ENCODE measurements around the gene OR5A1.
"Not testable (repeated sequence)": the region's sequence is repeated elsewhere in the genome, so short reads cannot be mapped to it uniquely, and the experiment has no call there.

Gene OR5A1

DNA sequence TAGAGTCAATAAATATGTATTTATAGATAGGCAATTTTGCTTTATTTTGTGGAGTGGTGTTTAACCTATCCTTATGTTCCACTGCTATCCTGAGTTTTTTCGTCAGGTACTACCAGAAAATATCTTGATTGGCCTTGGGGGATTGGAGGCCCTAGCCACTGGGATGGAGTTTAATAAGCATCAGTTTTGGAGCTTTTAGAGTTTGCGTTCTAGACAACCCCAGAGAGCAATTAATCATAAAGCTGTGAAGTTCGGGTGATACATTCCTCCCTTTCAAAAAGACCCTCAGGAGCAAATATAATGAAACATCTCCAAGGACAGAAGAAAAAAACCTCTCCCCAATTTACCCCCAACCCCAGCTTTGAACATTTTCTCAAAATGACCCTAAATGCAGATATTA lies at the start of gene OR5A1:
OR5A1 (plus strand) TSS at position 301 of the 400 bp plus-strand sequence. CDS start 6,700 bp downstream, outside the sequence.
- DNase-seq (ENCODE audit: low read depth in 3 of 3, low spot score in 1 of 3) = no peak

DNA sequence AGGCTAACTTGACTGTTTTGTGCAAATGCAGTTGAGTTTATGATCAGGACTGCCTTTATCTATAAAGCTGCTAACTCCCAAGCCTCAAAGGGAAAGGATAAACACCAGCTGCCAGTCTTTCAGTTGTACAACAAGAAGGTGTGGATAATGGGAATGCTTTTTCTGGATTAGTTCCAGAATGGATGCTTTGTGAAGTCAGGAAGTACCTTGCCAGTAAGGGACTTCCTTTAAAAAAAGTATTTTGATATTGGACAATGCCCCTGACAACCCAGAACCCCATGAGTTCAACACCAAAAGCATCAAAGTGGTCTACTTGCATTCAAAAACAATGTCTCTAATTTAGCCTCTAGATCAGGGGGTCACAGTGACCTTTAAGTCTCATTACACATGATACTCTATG lies 42.1 kb upstream of the OR5A1 start:
- no peak for DNase-seq (ENCODE audit: low read depth in 3 of 3, low spot score in 1 of 3)

DNA sequence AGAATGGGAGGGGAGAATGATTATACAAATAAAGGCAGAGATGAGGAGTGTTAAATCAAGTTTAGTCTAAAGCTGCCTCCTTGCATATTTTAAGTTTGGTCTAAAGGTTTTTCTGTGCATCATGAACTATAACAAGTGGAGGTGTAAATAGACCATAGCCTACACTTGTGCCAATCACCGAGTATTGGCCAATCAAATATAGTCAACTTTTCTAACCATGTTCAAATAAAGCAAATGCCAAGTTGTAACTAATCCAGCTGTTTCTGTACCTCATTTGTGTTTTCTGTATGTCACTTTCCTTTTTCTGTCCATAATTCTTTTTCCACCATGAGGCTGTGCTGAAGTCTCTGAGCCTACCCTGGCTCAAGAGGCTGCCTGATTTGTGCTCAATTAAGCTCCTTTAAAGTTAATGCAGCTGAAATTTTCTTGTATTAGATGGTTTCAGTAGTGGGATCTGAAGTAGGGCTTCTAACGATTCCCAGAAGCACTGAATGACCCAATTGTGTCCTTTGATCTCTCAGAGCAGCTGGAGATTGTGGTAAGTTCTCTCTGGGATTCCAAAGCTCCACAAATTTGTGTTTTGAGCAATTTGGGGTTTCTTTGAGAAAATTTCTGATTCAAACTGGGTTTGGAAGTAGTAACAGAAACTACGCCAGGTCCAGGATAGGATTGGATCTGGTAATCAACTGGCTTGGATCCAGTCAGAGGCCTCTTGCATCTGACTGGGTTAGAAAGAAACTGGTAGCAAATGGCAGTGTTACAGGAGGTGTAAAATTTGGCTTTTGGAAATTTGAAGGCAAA lies 35.6 kb upstream of the OR5A1 start:
- DNase-seq (ENCODE audit: low read depth in 3 of 3, low spot score in 1 of 3) = no peak

DNA sequence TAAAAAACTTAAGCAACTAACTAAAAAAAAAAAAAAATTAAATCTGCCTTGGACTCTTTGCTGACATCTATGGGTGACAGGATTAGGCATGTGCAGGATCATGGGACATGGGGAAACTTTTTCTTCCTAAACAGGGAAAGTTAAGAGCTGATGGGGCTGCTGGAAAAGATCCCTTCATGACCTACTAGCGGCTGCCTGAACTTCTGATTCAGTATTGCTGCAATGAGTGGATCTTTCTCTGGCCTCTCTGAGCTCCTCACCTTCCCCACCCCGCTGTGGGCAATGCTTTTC lies 35.1 kb upstream of the OR5A1 start:
- no peak for DNase-seq (ENCODE audit: low read depth in 3 of 3, low spot score in 1 of 3)

DNA sequence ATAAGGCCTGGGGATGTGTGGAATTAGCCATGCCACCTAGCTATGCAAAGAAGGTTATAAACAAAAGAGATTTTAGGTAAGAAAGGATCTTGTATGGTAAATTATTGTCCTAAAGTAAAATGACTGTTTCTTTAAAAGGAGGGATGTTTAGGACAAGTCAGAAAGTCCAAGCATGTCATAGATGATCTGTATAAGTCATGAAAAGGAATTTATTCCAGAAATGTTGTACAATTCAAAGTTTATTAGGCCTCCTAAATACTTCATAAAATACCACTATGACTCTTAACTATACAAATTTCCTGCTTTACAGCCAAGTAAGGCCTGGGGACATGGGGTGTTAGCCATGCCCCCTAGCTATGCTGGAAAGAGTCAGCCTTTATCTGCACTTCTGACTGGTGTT lies 32.7 kb upstream of the OR5A1 start:
- DNase-seq (ENCODE audit: low read depth in 3 of 3, low spot score in 1 of 3) = no peak

DNA sequence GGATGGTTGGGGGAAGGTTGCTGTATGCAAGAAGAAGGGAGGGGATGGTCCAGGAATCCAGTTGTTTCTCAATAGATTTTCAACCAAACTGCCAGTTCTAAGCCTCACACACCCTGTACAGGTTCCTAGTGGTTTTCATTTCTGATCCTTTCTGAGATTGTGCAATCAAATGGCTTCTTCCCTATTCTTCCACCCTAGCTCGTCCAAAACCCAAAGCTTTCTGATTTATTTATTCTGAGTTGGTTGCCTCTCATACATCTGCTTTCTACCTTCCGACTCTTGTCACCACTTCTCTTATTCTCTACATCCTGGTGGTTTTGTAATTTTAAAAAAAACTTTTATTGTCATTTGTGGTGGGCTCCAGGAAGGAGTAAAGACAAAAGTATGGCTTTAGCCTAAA lies 22.6 kb upstream of the OR5A1 start:
- no peak for DNase-seq (ENCODE audit: low read depth in 3 of 3, low spot score in 1 of 3)

DNA sequence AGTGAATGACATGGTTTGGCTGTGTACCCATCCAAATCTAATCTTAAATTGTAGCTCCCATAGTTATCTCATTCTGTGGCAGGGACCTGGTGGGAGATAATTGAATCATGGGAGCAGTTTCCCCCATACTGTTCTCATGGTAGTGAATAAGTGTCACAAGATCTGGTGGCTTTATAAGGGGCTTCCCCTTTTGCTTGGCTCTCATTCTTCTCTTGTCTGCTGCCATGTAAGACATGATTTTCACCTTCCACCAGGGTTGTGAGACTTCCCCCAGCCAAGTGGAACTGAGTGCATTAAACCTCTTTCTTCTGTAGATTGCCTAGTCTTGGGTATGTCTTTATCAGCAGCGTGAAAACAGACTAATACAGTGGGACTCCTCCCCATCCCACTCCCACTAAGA lies 21.2 kb upstream of the OR5A1 start:
- DNase-seq (ENCODE audit: low read depth in 3 of 3, low spot score in 1 of 3) = no peak

DNA sequence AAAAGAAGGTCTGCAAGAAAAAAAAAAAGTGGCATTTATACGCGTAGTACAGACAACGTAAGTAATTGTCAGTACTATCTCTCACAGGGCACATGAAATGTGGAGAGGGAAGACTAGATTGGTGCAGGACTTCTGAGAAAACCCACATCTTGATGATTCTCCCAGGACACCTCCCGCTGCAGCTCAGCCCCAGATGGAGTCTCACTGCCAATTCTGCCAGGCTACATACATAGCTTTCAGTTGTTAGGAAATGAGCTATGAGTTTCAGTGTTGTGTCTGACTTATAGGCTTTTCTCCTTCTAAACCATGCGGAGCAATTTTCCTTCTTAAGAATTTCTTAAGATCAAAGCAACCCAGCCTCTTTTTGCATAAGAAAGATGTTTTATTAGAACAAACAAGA lies 19.7 kb upstream of the OR5A1 start:
- DNase-seq (ENCODE audit: low read depth in 3 of 3, low spot score in 1 of 3) = no peak

DNA sequence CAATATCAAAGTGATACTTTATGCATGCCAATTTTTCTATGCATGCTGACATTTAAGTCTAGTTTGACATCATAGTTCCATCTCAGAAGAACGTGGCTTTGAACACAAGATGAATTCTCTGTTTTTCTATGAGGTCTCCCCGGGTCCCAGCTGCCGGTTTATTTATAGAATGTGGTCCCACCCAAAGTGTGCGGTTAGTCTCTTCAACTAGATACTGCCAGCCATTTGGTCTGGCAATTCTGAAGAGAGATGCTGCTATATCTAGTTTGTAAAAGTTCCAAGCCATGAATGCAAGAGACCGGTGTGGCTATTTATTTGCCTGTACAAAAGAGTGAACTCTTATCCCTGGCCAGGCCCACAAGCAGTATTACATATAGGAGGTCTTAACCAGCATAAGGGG lies 19.2 kb upstream of the OR5A1 start:
- no peak for DNase-seq (ENCODE audit: low read depth in 3 of 3, low spot score in 1 of 3)

DNA sequence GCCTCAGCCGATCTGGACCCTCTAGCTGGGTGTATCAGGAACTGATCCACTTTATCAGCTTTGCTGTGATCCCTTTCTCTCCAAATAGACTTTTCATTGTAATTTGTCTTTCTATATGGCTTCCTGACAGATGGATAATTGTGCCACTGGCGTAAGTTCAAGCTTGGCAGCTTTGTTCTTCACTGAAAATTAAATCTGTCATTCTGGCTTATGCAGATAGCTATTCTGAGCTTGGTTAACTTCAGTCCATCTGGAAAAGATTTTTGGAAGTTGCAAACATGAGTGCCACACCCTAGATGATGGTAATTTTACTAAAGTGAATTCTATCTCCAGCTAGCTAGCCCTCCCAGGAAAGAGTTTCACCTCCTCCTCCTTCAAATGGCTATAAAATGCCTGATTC lies 18.1 kb upstream of the OR5A1 start:
- no peak for DNase-seq (ENCODE audit: low read depth in 3 of 3, low spot score in 1 of 3)

DNA sequence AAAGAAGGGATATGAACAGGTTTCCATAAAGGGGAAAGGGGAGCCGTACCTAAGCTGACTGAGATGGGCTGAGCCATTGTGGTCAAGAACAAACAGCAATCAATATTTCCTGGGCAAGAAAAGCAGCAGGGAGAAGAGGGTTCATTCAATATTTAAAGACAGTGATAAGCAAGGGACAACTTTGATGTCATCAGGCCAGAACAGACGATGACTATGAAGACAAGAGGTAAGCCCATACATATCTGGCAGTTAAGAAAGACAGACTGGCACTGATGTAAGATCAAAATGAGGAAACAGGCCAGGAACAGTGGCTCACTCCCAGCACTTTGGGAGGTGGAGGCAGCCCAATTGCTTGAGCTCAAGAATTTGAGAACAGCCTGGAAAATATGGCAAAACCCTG lies 12.4 kb upstream of the OR5A1 start:
- DNase-seq (ENCODE audit: low read depth in 3 of 3, low spot score in 1 of 3) = no peak

DNA sequence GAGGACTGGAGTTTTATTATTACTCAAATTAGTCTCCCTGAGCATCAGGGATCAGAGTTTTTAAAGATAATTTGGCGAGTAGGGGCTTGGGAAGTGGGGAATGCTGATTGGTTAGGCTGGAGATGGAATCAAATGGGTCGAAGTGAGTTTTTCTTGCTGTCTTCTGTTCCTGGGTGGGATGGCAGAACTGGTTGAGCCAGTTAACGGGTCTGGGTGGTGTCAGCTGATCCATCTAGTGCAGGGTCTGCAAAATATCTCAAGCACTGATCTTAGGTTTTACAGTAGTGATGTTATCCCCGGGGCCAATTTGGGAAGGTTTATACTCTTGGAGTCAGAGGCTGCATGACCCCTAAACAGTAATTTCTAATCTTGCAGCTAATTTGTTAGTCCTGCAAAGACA lies 11.1 kb upstream of the OR5A1 start:
- no peak for DNase-seq (ENCODE audit: low read depth in 3 of 3, low spot score in 1 of 3)

DNA sequence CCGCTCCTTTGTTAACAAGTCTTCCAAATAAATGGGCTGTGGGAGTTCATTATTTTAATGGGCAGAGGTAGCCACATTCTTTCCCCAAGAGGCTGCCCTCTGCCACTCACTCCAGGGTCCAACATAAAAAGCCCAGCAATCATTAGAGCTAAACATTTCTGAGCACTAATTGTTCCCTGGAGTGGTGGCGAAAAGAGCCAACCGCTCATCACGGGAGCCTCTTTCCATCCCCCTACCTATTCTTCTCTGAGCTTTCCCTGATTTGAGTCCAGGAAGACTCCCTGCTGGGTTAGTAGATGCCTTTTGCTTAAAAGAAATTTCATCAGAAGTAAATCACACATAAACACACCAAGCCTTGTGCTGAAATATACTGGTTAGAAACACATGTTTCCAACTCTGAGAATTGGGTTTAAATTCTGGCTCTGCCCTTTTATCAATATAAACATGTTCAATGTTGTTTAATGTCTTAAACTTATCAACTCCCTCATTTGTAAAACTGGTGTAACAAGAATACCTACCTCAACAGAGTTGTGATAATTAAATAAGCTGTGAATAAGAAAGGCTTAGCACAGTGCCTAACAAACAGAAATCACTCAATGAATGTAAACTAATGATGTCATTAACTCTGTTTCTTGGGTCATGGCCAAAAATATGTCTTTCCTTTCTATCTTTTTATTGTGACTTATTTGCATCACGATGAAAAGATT lies 9.8 kb upstream of the OR5A1 start, which contains the start of gene OR5A2:
OR5A2 (minus strand) TSS at position 53 of the 707 bp plus-strand sequence. CDS start 3,460 bp downstream, outside the sequence.
- DNase-seq (ENCODE audit: low read depth in 3 of 3, low spot score in 1 of 3) = no peak

DNA sequence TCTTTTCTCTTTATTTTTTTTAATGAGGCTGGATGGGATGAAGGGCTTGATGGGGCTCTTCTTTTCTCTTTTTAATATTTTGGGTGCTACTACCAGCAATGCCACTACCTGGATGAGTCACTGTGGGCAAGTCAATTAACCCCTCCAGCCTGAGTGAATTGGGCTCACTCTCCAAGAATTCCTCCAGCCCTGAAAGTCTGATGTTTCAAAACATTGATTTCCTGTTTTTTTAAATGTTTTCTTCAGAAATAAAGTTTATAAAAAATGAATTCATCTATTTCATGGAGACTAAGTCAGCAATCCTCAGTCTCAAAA lies 9.2 kb upstream of the OR5A1 start:
- no peak for DNase-seq (ENCODE audit: low read depth in 3 of 3, low spot score in 1 of 3)

DNA sequence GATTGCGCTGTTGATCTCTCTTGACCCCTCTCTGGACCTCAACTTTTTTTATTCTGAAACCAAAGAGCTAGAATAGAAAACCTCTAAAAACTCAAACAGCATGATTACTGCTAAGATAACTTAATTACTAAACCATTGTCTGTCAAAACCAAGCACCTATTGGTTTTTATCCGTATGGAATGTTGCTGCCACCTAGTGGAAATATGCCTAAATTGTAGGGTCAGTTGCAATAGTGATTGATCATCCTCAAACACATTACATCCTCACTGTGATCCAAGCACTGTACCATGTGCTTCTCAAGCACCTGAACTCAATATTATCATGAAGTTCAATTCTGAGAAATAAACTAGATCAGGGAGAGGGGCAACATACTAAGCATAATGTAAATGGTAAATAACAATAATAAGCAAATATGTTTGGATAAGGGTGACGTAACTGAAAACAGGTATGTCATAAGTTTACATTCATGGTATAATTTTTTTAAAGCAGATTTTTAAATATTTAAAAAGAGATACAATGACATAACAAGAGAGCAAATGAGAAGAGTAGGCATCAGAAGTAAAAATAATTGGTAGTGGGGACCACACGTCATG lies 6.2 kb upstream of the OR5A1 start:
- DNase-seq (ENCODE audit: low read depth in 3 of 3, low spot score in 1 of 3) = peak in 1 of 3 donors; percentile 1

DNA sequence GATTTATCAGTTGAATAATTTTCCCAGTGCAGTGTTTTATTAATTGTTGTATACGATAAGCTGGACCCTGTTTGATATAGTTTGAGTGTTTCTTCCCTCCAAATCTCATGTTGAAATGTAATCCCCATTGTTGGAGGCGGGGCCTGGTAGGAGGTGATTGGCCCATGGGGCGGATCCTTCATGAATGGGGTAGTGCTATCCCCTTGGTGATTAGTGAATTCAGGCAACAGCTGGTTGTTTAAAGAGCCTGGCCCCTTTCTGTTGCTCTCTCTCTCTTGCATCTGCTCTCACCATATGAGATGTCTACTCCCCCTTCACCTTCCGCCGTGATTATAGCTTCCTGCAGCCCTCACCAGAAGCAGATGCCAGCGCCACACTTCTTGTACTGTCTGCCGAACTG lies 1.5 kb downstream of the OR5A1 start:
- DNase-seq (ENCODE audit: low read depth in 3 of 3, low spot score in 1 of 3) = no peak

DNA sequence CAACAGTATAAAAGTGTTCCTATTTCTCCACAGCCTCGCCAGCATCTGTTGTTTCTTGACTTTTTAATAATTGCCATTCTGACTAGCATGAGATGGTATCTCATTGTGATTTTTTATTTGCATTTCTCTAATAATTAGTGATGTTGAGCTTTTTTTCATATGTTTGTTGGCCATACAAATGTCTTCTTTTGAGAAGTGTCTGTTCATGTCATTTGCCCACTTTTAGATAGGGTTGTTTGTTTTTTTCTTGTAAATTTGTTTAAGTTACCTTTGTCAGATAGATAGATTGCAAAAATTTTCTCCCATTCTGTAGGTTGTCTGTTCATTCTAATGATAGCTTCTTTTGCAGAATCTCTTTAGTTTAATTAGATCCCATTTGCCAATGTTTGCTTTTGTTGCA lies 9.4 kb downstream of the OR5A1 start:
- not testable (repeated sequence) for DNase-seq (ENCODE audit: low read depth in 3 of 3, low spot score in 1 of 3)

DNA sequence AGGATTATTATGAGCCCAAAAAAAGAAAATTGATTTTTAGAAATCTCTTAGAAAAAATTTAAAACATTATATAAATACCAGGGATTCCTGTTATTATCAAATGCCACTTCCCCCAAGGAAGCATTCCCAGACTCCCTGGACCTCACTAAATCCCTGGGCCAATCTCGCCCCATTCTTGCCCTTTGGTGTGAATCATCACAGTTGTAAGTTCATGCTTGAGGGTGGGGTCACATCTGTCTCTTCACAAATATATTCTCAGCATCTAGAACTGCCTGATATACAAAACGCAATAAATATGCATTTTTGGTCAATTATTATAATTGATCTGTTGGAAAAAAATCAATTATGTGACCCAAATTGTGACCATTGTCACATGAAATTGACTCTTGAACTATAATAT lies 12.2 kb downstream of the OR5A1 start:
- DNase-seq (ENCODE audit: low read depth in 3 of 3, low spot score in 1 of 3) = no peak

DNA sequence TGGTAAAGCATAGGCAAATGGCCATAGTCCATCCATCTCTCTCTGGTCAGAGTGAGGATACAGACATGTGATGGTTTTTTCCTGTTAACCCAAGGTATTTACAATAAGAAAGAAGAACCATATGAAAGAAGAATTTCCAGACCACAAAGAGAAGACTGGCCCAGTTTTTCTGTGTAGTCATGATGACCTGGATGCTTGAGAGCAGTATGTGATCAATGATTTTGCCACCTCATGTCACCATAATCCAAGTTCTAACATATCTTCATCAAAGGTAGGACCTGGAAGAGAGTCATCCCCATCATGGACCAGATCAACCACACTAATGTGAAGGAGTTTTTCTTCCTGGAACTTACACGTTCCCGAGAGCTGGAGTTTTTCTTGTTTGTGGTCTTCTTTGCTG lies 20.4 kb downstream of the OR5A1 start, which contains the start of gene OR4D6:
OR4D6 (plus strand) TSS at position 301 of the 400 bp plus-strand sequence; CDS start at position 301, 0 bp downstream.
- DNase-seq (ENCODE audit: low read depth in 3 of 3, low spot score in 1 of 3) = no peak

DNA sequence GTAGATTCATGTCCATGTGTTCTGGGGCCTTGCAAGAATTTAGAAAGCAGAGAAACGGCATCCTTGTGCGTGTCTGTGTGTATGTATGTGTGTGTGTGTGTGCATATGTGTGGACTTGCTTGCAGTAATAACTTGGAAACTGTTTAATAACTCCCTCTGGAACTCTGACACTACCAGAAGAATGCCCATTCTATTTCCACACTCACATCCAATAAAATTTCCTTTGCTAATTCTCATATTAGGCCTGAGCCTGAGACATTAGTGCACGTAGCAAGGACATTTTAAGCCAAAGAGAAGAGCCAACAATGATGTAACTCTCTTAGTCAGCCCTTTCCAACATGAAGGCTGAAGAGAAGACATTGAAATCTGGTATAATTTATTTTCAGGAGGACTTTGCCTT lies 23.6 kb downstream of the OR5A1 start:
- no peak for DNase-seq (ENCODE audit: low read depth in 3 of 3, low spot score in 1 of 3)

DNA sequence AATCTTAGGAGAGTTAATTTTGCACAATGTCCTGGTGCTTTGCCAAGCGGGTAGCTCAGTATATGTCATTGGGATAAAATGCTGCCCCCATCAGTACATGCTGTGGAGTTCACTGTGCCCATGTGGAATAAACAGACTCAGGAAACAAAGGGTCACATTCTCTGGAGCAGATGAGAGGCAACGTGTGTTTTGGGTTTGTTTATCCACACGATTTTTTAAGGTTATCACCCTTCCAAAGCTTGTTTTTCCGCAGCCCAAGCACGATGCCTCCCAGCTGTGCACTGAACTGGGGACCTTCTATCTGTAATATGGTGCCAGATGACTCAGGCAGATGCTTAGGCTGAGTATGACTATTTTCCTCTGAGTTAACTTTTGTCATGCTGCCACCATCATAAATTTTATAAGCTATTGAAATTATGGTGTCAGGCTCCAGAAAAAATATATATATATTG lies 26.9 kb downstream of the OR5A1 start:
- DNase-seq (ENCODE audit: low read depth in 3 of 3, low spot score in 1 of 3) = no peak

DNA sequence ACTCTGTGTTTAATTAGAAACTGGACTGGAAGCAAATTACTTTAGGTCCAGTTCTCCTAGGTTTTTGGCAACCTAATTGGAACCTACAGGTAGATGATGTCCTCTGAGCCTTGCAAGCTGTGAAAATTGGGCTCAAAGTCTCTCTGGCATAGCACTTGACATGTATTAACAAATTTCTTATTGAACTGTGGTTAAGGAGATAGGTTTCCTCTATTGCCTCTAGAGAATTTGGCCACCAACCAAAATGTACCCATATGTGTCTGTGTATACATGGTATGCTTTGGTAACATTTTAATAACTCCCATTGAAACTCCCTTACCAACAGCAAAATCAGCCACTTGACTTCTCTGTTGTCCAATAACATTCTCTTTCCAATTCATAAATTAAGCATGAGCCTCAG lies 36.7 kb downstream of the OR5A1 start, which contains the start of gene OR4D10:
OR4D10 (plus strand) TSS at position 301 of the 400 bp plus-strand sequence. CDS start 4,115 bp downstream, outside the sequence.
- DNase-seq (ENCODE audit: low read depth in 3 of 3, low spot score in 1 of 3) = no peak

All from stimulated activated CD4-positive, alpha-beta T cell treated with anti-CD3 and anti-CD28 coated beads, TNF-alpha, amount 100 ng/mL, for 1 hour (primary cell).